Panc1 (cell line): ENCODE measurements around the gene DCHS1.

Experiments used
- CTCF ChIP-seq: fragments of 450-650 bp; IDR thresholded peaks from 2 replicates; pipeline ENCODE4 v1.5.1; 2017; ENCODE audit warnings: mild to moderate bottlenecking
- POLR2AphosphoS5 ChIP-seq: IDR thresholded peaks from 2 replicates; pipeline ENCODE4 v1.6.1; 2012; ENCODE audit warnings: mild to moderate bottlenecking, low read depth, low read length, moderate library complexity
- REST ChIP-seq, 2 experiments: IDR thresholded peaks; 2 replicates each; pipeline ENCODE4 v1.6.1; 2011 to 2012; ENCODE audit warnings: low read depth in 2 of 2, control low read depth in 1 of 2, low read length in 1 of 2, mild to moderate bottlenecking in 1 of 2, moderate library complexity in 1 of 2; ENCODE audit not compliant: insufficient read depth in 1 of 2
- SIN3A ChIP-seq: IDR thresholded peaks from 2 replicates; pipeline ENCODE4 v1.6.1; 2012; ENCODE audit warnings: low read depth, mild to moderate bottlenecking, low read length, moderate library complexity, borderline replicate concordance; ENCODE audit not compliant: insufficient read depth
- TCF7L2 ChIP-seq: IDR thresholded peaks from 2 replicates; pipeline ENCODE4 v1.6.1; 2011; ENCODE audit warnings: mild to moderate bottlenecking, low read depth, low read length, inconsistent platforms

GRCh38 chr11:6693342-6694228 is 38.0 kb upstream of the DCHS1 start:
- TF ChIP-seq CTCF: no peak
- no peak for TF ChIP-seq SIN3A
- no peak for TF ChIP-seq REST (IDR thresholded peaks at IDR 0.05; ENCODE audit: insufficient read depth in 1 of 2, low read depth in 2 of 2, low read length in 1 of 2)
- TF ChIP-seq POLR2AphosphoS5: no peak
- TF ChIP-seq TCF7L2: no peak
